SU-DHL-6 (cell line): ENCODE data around the gene PYGL.
A peak's percentile ranks its signal among the peaks of the same experiment; 100 is the strongest.
"Not testable (repeated sequence)": the region's sequence is repeated elsewhere in the genome, so short reads cannot be mapped to it uniquely, and the experiment has no call there.

Source experiments
- H2AFZ ChIP-seq: fragments of 200-600 bp; sonication (generic); 2 replicates; pipeline ENCODE4 v1.6.1; 2014; ENCODE audit warnings: low read depth, mild to moderate bottlenecking, moderate library complexity, mixed read lengths, antibody characterized with exemption, low read length; ENCODE audit not compliant: severe bottlenecking
- H3F3A ChIP-seq: fragments of 200-600 bp; shearing (Covaris generic); 2 replicates; pipeline ENCODE4 v1.6.0; 2016; ENCODE audit warnings: antibody characterized with exemption, mild to moderate bottlenecking; ENCODE audit not compliant: insufficient read depth
- H3K27ac ChIP-seq: fragments of 200-600 bp; sonication (generic); 2 replicates; pipeline ENCODE4 v1.5.1; 2016; ENCODE audit warnings: low read depth, mild to moderate bottlenecking, low read length, moderate library complexity, mixed read lengths
- H3K27me3 ChIP-seq: fragments of 200-600 bp; sonication (generic), shearing (Covaris generic); 2 replicates; pipeline ENCODE4 v1.6.0; 2014; ENCODE audit warnings: mild to moderate bottlenecking, low read length
- H3K36me3 ChIP-seq: fragments of 200-600 bp; sonication (generic); 2 replicates; pipeline ENCODE4 v1.6.1; 2014; ENCODE audit warnings: mild to moderate bottlenecking, low read length, mixed read lengths
- H3K4me2 ChIP-seq: fragments of 300-600, 200-600 bp; shearing (Covaris generic), sonication (generic); 2 replicates; pipeline ENCODE4 v1.6.0; 2014; ENCODE audit warnings: low read length, low read depth, mild to moderate bottlenecking; ENCODE audit not compliant: poor library complexity, severe bottlenecking
- H3K4me3 ChIP-seq: fragments of 200-600 bp; sonication (generic); 2 replicates; pipeline ENCODE4 v1.5.1; 2014; ENCODE audit warnings: antibody characterized with exemption, low read length, mild to moderate bottlenecking, mixed read lengths; ENCODE audit not compliant: insufficient read depth, poor library complexity, severe bottlenecking
- H3K79me2 ChIP-seq: fragments of 200-600 bp; sonication (generic); 2 replicates; pipeline ENCODE4 v1.6.1; 2014; ENCODE audit warnings: mild to moderate bottlenecking, low read length, moderate library complexity; ENCODE audit not compliant: insufficient read depth
- H3K9ac ChIP-seq: fragments of 200-600 bp; sonication (generic); 2 replicates; pipeline ENCODE4 v1.7.0; 2014; ENCODE audit warnings: mild to moderate bottlenecking, low read length
- H3K9me2 ChIP-seq: fragments of 200-600 bp; sonication (generic); replicated peaks from 2 replicates; pipeline ENCODE4 v1.6.1; 2014; ENCODE audit warnings: low read length; ENCODE audit not compliant: insufficient read depth
- H3K9me3 ChIP-seq: fragments of 200-600 bp; sonication (generic); 2 replicates; pipeline ENCODE4 v1.6.1; 2014; ENCODE audit warnings: low read length, mixed read lengths; ENCODE audit not compliant: insufficient read depth
- H4K20me1 ChIP-seq: fragments of 200-600 bp; sonication (generic); 2 replicates; pipeline ENCODE4 v1.6.1; 2014; ENCODE audit warnings: low read depth, mild to moderate bottlenecking, antibody characterized with exemption, low read length, moderate library complexity, mixed read lengths
- CTCF ChIP-seq: fragments of 200-600 bp; sonication (generic); IDR thresholded peaks from one replicate; pipeline ENCODE4 v1.5.1; 2017; ENCODE audit warnings: antibody characterized with exemption, mild to moderate bottlenecking, low read length, moderate library complexity; ENCODE audit not compliant: insufficient read depth, poor library complexity, severe bottlenecking
- EZH2phosphoT487 ChIP-seq: fragments of 200-600 bp; sonication (generic), shearing (Covaris generic); conservative IDR thresholded peaks from 2 replicates; pipeline ENCODE4 v1.6.1; 2018; ENCODE audit warnings: mild to moderate bottlenecking, antibody characterized with exemption, low read length, moderate library complexity, mixed read lengths

Gene PYGL

GRCh38 chr14:50944647-50945413 is 547 bp upstream of the PYGL start:
- Histone ChIP-seq H3K4me2 (peak overlapping the region; percentile 22), H3F3A (no peaks in the 10 kb centered on the region), H3K79me2 (no peaks in the 10 kb centered on the region), H3K9me2 (no peaks in the 10 kb centered on the region), H3K9ac (no peak overlapping the region), H3K9me3 (no peaks in the 10 kb centered on the region), H3K4me3 (no peak overlapping the region), H2AFZ (no peak overlapping the region), H3K27me3 (no peaks in the 10 kb centered on the region), H4K20me1 (no peaks in the 10 kb centered on the region), H3K27ac (no peak overlapping the region), H3K36me3 (no peaks in the 10 kb centered on the region)
- TF ChIP-seq EZH2phosphoT487 (no peak), CTCF (no peak)

GRCh38 chr14:50943261-50943942 is 881 bp downstream of the PYGL start:
- H3K27me3 ChIP-seq: no peaks in the 10 kb centered on the region
- no peaks in the 10 kb centered on the region for H3F3A ChIP-seq
- no peak overlapping the region for H3K4me2 ChIP-seq
- no peaks in the 10 kb centered on the region for H3K79me2 ChIP-seq
- no peak for TF ChIP-seq EZH2phosphoT487
- no peak for TF ChIP-seq CTCF
- no peak overlapping the region for H2AFZ ChIP-seq
- no peak overlapping the region for H3K4me3 ChIP-seq
- H3K9me2 ChIP-seq: no peaks in the 10 kb centered on the region
- H3K36me3 ChIP-seq: no peaks in the 10 kb centered on the region
- H3K27ac ChIP-seq: no peak overlapping the region
- H3K9ac ChIP-seq: no peak overlapping the region
- no peaks in the 10 kb centered on the region for H4K20me1 ChIP-seq
- no peaks in the 10 kb centered on the region for H3K9me3 ChIP-seq

GRCh38 chr14:50941638-50942037 is 2.6 kb downstream of the PYGL start:
- H2AFZ ChIP-seq, H3K36me3 ChIP-seq, H3K27me3 ChIP-seq, H3K9me2 ChIP-seq, H3K27ac ChIP-seq, H3K9ac ChIP-seq, H3K9me3 ChIP-seq, H3K4me2 ChIP-seq, H3F3A ChIP-seq, H4K20me1 ChIP-seq, H3K79me2 ChIP-seq, H3K4me3 ChIP-seq: not testable (repeated sequence)

- H3K4me3 ChIP-seq: no peak overlapping the region
- H3K27me3 ChIP-seq: no peaks in the 10 kb centered on the region
- H3K36me3 ChIP-seq: no peaks in the 10 kb centered on the region
- no peak for TF ChIP-seq CTCF
- TF ChIP-seq EZH2phosphoT487: no peak
- H3K27ac ChIP-seq: no peak overlapping the region
- H3F3A ChIP-seq: no peaks in the 10 kb centered on the region
- H3K9me3 ChIP-seq: no peaks in the 10 kb centered on the region
- H3K4me2 ChIP-seq: no peak overlapping the region
- no peaks in the 10 kb centered on the region for H4K20me1 ChIP-seq
- H3K9me2 ChIP-seq: no peaks in the 10 kb centered on the region
- H3K79me2 ChIP-seq: no peaks in the 10 kb centered on the region
- H2AFZ ChIP-seq: no peak overlapping the region
- no peak overlapping the region for H3K9ac ChIP-seq
Measured at GRCh38 chr14:50941151-50941550, 3.1 kb downstream of the PYGL start.
